ENCODE measurements around the gene FMNL2.

DNA sequence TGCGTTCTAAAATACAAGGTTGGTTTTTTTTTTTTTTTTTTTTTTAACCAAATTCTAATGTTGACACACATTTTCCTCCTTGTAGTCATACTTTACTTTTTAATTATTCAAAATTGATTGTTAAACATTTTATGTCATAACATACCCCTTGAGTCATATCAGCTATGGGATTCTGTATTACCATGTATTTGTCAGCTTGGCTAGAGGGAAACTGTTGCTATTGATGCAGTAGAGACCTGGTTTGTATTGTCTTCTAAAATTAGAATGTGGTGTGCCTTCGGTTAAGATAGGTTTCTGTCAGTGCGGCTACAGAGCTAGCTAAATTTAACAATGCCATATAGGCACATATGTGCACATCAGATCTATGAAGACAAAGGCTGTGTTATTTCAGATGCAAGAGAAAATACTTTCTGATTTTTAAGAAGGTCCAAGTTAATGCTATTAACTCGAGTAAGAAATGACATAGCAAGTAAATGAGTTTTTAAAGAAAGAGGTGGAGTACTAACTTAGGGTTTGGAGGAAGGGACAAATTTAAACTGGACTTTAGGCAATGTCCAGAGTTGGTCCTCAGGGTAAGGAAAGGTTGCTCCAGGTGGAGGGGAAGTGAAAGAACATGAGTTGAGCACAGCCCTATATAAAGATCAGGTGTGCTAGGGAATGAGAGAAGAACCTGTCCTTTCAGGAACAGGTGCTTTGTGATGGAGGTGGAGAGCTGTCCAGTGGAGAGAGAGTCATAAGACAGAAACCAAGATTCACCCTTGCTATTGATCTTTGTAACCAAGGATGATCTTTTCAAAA is 230.0 kb downstream of the FMNL2 start:
- no peak for TF ChIP-seq EZH2 (optimal IDR thresholded peaks at IDR 0.05; ENCODE audit: low read depth, low read length)
- TF ChIP-seq, protein P1, sequence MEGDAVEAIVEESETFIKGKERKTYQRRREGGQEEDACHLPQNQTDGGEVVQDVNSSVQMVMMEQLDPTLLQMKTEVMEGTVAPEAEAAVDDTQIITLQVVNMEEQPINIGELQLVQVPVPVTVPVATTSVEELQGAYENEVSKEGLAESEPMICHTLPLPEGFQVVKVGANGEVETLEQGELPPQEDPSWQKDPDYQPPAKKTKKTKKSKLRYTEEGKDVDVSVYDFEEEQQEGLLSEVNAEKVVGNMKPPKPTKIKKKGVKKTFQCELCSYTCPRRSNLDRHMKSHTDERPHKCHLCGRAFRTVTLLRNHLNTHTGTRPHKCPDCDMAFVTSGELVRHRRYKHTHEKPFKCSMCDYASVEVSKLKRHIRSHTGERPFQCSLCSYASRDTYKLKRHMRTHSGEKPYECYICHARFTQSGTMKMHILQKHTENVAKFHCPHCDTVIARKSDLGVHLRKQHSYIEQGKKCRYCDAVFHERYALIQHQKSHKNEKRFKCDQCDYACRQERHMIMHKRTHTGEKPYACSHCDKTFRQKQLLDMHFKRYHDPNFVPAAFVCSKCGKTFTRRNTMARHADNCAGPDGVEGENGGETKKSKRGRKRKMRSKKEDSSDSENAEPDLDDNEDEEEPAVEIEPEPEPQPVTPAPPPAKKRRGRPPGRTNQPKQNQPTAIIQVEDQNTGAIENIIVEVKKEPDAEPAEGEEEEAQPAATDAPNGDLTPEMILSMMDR (IDR thresholded peaks at IDR 0.05; ENCODE audit: low read length) = no peak

Data from MM.1S (cell line).